Measurements from ENCODE around the gene GALNT14. TPM values are rescaled to one million over a fixed set of nuclear protein-coding genes. Genes with fewer than 3 reads are reported as not detected.

The GALNT14 gene
- total RNA-seq, 4 donors from 2014 or later, result 8.3 to 26.1 (median 16.3) TPM

- H3K27ac ChIP-seq, result no peak overlapping the region
- H3K4me1 ChIP-seq, result no peaks in the 10 kb centered on the region
Measured at GRCh38 chr2:31067259-31067658, 71.0 kb downstream of the GALNT14 start.

GRCh38 chr2:31066551-31066950 is 71.7 kb downstream of the GALNT14 start:
- Histone ChIP-seq H3K27me3 (no peaks in the 10 kb centered on the region), H3K9me3 (no peaks in the 10 kb centered on the region), H3K27ac (no peak overlapping the region), H3K4me1 (no peaks in the 10 kb centered on the region), H3K36me3 (no peaks in the 10 kb centered on the region), H3K4me3 (no peak overlapping the region)
- DNase-seq, result no peak
- no peak for TF ChIP-seq POLR2A (IDR thresholded peaks at IDR 0.05)
- no peak for TF ChIP-seq CTCF (IDR thresholded peaks at IDR 0.05)

More at GRCh38 chr2:31067259-31067658, 71.0 kb downstream of the GALNT14 start:
- Histone ChIP-seq H3K4me3 (no peak overlapping the region), H3K9me3 (no peaks in the 10 kb centered on the region), H3K27me3 (no peaks in the 10 kb centered on the region), H3K36me3 (no peaks in the 10 kb centered on the region)
- DNase-seq, result no peak
- TF ChIP-seq CTCF (IDR thresholded peaks at IDR 0.05), result no peak
- TF ChIP-seq POLR2A (IDR thresholded peaks at IDR 0.05), result no peak

DNA sequence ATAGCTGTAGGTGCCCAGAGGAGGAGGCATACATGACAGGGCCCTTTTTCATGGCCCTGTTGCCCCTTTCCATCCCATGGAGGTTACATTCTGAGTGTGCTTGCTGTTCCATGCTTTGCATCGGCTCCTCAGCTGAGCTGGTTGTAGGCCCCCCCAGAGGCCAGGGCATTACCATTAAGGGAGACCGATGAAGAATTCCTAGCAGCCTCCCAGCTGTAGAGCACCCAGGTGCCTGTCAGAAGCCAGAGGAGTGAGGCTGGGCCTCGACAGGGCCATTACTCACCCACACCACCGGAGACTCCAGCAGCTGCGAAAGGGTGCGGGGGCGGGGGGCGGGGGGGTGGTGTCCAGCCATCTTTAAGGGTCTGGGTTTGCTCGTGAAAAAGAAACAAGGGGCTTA is 72.2 kb downstream of the GALNT14 start:
- no peak for DNase-seq
- TF ChIP-seq CTCF (IDR thresholded peaks at IDR 0.05) (no peak), POLR2A (IDR thresholded peaks at IDR 0.05) (no peak)
- no peak overlapping the region for H3K4me3 ChIP-seq
- H3K4me1 ChIP-seq, result no peaks in the 10 kb centered on the region
- H3K27ac ChIP-seq, result no peak overlapping the region
- no peaks in the 10 kb centered on the region for H3K9me3 ChIP-seq
- H3K27me3 ChIP-seq, result no peaks in the 10 kb centered on the region
- no peaks in the 10 kb centered on the region for H3K36me3 ChIP-seq

DNA sequence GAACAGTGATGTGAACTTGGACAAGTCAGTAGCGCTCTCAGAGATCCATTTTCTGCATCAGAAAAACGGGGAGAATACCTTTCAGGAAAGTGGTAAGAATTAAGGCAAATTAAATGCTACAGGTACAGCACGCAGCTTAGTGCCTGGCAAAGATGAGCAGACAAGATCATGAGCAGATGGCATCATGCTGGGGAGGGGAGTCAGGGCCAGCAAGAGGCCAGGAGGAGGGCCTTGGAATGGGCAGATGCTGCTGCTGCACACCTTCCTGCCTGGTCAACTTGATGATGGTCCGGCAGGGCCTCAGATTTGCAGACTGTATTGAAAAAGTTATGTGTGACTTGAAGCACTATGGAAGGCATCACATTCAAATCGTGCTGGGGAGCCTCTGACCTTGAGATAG is 72.9 kb downstream of the GALNT14 start:
- no peaks in the 10 kb centered on the region for H3K27me3 ChIP-seq
- H3K36me3 ChIP-seq, result no peaks in the 10 kb centered on the region
- no peak for TF ChIP-seq POLR2A (IDR thresholded peaks at IDR 0.05)
- TF ChIP-seq CTCF (IDR thresholded peaks at IDR 0.05), result no peak

GRCh38 chr2:31060397-31060796 is 77.8 kb downstream of the GALNT14 start:
- peak; percentile 38 to 50 for TF ChIP-seq POLR2A (IDR thresholded peaks at IDR 0.05)
- TF ChIP-seq CTCF (IDR thresholded peaks at IDR 0.05), result no peak
- peak in 2 of 3 donors; percentile 65 to 70 for DNase-seq
- Histone ChIP-seq H3K4me3 (no peak overlapping the region), H3K9me3 (no peaks in the 10 kb centered on the region), H3K36me3 (no peaks in the 10 kb centered on the region), H3K27ac (peak overlapping the region in 3 of 4 donors; percentile 11 to 90 (median 90)), H3K27me3 (no peaks in the 10 kb centered on the region), H3K4me1 (peaks cover 0 to 19% (median 2%) of the 10 kb centered on the region in 4 donors)

More for the DNA sequence above, 72.9 kb downstream of the GALNT14 start:
- H3K27ac ChIP-seq, result no peak overlapping the region
- no peak overlapping the region for H3K4me3 ChIP-seq
- no peaks in the 10 kb centered on the region for H3K9me3 ChIP-seq
- peak in 1 of 3 donors; percentile 11 for DNase-seq
- no peaks in the 10 kb centered on the region for H3K4me1 ChIP-seq
